GM23248 (cell line): ENCODE data around the gene SLC2A1. TPM values are rescaled to one million over a fixed set of nuclear protein-coding genes. Genes with fewer than 3 reads are reported as not detected.

ENCODE experiments used
- DNase-seq: peaks from one replicate; pipeline ENCODE4 v3.0.0-alpha.2; 2015
- H2AFZ ChIP-seq: fragments of 200-600 bp; sonication (generic); 2 replicates; pipeline ENCODE4 v1.6.1; 2016; ENCODE audit warnings: antibody characterized with exemption
- H3F3A ChIP-seq: fragments of 200-600 bp; sonication (generic); 2 replicates; pipeline ENCODE4 v1.6.1; 2016; ENCODE audit warnings: mild to moderate bottlenecking, antibody characterized with exemption, mixed run types; ENCODE audit not compliant: insufficient read depth
- H3K27ac ChIP-seq: fragments of 200-600 bp; sonication (generic); 2 replicates; pipeline ENCODE4 v1.5.1; 2016; ENCODE audit warnings: mild to moderate bottlenecking
- H3K27me3 ChIP-seq: fragments of 200-600 bp; sonication (generic); replicated peaks from 2 replicates; pipeline ENCODE4 v1.6.1; 2016; ENCODE audit warnings: mild to moderate bottlenecking; ENCODE audit not compliant: insufficient read depth
- H3K36me3 ChIP-seq: fragments of 200-600 bp; sonication (generic); 2 replicates; pipeline ENCODE4 v1.6.1; 2016; ENCODE audit warnings: low read depth, mild to moderate bottlenecking
- H3K4me1 ChIP-seq: fragments of 200-600 bp; sonication (generic); 2 replicates; pipeline ENCODE4 v1.6.1; 2016; ENCODE audit warnings: mild to moderate bottlenecking; ENCODE audit not compliant: insufficient read depth
- H3K4me2 ChIP-seq: fragments of 200-600 bp; sonication (generic); one replicate; pipeline ENCODE4 v1.6.1; 2016; ENCODE audit warnings: mild to moderate bottlenecking; ENCODE audit not compliant: unreplicated experiment
- H3K4me3 ChIP-seq: fragments of 200-600 bp; sonication (generic); 2 replicates; pipeline ENCODE4 v1.5.1; 2016; ENCODE audit warnings: mild to moderate bottlenecking
- H3K79me2 ChIP-seq: fragments of 200-600 bp; sonication (generic); 2 replicates; pipeline ENCODE4 v1.6.1; 2016; ENCODE audit warnings: mild to moderate bottlenecking; ENCODE audit not compliant: insufficient read depth
- H3K9ac ChIP-seq: fragments of 200-600 bp; sonication (generic); 2 replicates; pipeline ENCODE4 v1.6.1; 2016; ENCODE audit warnings: mild to moderate bottlenecking
- H3K9me2 ChIP-seq: fragments of 200-600 bp; sonication (generic); 2 replicates; pipeline ENCODE4 v1.6.1; 2016; ENCODE audit warnings: mixed run types, mild to moderate bottlenecking, moderate library complexity; ENCODE audit not compliant: insufficient read depth
- H3K9me3 ChIP-seq: fragments of 200-600 bp; sonication (generic); one replicate; pipeline ENCODE4 v1.6.1; 2017; ENCODE audit warnings: low read depth
- H4K20me1 ChIP-seq: fragments of 200-600 bp; sonication (generic); 2 replicates; pipeline ENCODE4 v1.6.0; 2016; ENCODE audit not compliant: insufficient read depth
- EZH2 ChIP-seq: fragments of 200-600 bp; sonication (generic); IDR thresholded peaks from 2 replicates; pipeline ENCODE4 v1.6.1; 2018; ENCODE audit warnings: antibody characterized with exemption, mild to moderate bottlenecking; ENCODE audit not compliant: insufficient read depth, poor library complexity, severe bottlenecking
- EZH2phosphoT487 ChIP-seq: fragments of 200-600 bp; sonication (generic); IDR thresholded peaks from 2 replicates; pipeline ENCODE4 v1.6.1; 2018; ENCODE audit warnings: antibody characterized with exemption, moderate library complexity, mild to moderate bottlenecking, low read depth; ENCODE audit not compliant: insufficient read depth
- WGBS, 2 experiments: methylation state at CpG; one replicate each; pipeline ENCODE4 v1.1.6; 2015 to 2017; ENCODE audit warnings: low lambda C conversion rate in 2 of 2, low coverage in 1 of 2; ENCODE audit errors: missing lambda C conversion rate in 2 of 2; 5-methylcytosine and 5-hydroxymethylcytosine counted together
- in situ Hi-C: fragments of 300-500 bp; cut with MboI; formaldehyde crosslinking; loops from 2 replicates; pipeline ENCODE4 v1.15.0; 2020
- polyA plus RNA-seq: library from polyadenylated mRNA; unstranded; fragments of >200 nt; fragmentation: Nextera tagmentation; extraction: Ambion mirVana; gene quantifications from 2 replicates; pipeline ENCODE4 v1.2.1, GENCODE V29; 2016
- total RNA-seq: library from RNA; depleted of rRNA; stranded (reverse); fragments of >200 nt; shearing (Covaris generic); gene quantifications from 2 replicates; pipeline ENCODE4 v1.2.3, GENCODE V29; 2014; rRNA removed

SLC2A1 gene
- total RNA-seq (315 and 361 TPM in 2 replicates), polyA plus RNA-seq (142 and 143 TPM in 2 replicates)

DNA sequence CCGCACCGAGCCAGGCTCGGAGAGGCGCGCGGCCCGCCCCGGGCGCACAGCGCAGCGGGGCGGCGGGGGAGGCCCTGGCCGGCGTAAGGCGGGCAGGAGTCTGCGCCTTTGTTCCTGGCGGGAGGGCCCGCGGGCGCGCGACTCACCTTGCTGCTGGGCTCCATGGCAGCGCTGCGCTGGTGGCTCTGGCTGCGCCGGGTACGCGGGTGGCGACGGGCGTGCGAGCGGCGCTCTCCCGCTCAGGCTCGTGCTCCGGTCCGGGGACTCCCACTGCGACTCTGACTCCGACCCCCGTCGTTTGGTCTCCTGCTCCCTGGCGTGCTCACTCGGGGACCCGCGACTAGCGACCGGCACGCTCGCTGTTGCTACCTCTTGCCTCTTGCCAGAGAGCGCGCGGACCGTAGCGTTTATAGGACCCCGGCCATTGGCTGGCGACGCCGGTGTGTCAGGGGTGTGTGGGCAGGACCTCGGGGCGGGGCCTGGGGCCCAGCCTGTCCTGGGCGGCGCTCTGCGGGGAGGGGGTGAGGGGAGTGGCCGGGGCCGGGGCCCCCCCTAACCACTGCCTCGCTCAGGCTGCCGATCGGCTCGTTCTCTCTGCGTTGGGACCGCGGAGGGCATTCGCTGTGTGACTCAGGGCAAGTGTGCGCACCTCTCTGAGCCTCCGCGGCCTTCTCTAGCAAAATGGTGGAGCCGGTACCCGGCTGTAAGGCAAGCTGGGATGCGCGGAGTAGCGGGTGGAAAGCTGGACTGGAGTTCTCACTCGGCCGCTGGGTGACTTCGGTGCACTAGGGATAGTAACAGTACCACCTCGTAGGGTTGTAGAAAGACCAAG, at the start of gene SLC2A1:
Gene SLC2A1 (minus strand): TSS at position 381 of the 832 bp plus-strand sequence. CDS start 217 bp downstream, at position 164.
- no peak for TF ChIP-seq EZH2phosphoT487
- no peak for TF ChIP-seq EZH2
- H3K79me2 ChIP-seq, result peaks cover 42% of the 10 kb centered on the region
- H3K27ac ChIP-seq, result peak within 1 kb of the TSS; percentile 73
- no peaks in the 10 kb centered on the region; the same call in 1 of the 2 replicates for H3F3A ChIP-seq
- peak within 1 kb of the TSS; percentile 91 for H3K4me2 ChIP-seq
- peak within 1 kb of the TSS; percentile 84 for H2AFZ ChIP-seq
- no peaks in the 10 kb centered on the region for H3K27me3 ChIP-seq
- DNase-seq, result peak; percentile 97
- WGBS, 2 experiments, result 1 to 2% methylated on average over 62 to 73 of the region's 87 CpGs
- peak within 1 kb of the TSS; percentile 80 for H3K4me3 ChIP-seq
- in situ Hi-C loops, result no loop called here
- peak within 1 kb of the TSS; percentile 85 for H3K9ac ChIP-seq
- H3K9me3 ChIP-seq, result no peaks in the 10 kb centered on the region
- H4K20me1 ChIP-seq, result no peaks in the 10 kb centered on the region
- 0 out of 2 replicates have a peak, but pooled peaks cover 6% of the 10 kb centered on the region for H3K36me3 ChIP-seq
- H3K4me1 ChIP-seq, result peaks cover 37% of the 10 kb centered on the region
- no peaks in the 10 kb centered on the region for H3K9me2 ChIP-seq

DNA sequence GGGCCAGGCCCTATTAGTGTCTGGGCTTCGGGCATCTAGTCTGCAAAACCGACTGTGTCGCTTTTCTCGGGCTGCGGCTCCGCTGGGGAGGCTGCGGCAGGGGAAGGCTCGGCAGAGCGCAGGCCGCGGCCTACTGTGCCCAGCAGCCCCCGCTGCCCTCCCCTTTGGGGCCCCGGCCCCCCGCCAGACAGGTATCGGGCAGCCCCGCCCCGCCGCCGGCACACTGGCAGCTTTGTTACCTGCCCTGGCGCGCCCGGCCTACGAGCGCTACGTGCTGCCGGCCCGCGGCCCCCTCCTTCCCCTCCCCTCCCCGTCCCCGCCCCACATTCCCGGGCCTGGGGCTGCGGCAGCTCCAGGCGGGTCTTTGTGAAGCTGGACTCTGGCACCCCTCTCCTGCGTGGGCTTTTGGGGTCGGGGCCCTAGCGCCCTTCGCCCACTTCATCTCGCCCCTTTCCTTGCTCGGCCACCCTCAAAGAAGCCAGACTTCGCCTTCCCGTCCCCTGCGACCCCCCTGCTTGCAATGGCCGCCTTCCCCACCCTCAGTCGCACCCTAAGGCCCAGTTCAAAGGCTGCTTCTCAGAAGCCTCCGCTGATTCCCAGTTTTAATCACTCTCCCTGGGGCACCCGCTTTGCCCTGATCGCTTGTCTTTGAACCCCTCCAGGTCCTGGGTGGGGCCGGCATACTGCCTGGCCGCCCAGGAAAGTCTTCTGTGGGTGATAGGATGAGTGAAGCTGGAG, 48.9 kb upstream of the SLC2A1 start:
- no peaks in the 10 kb centered on the region for H3K79me2 ChIP-seq
- WGBS, 2 experiments, result 44 to 61% methylated on average over 18 to 33 of the region's 49 CpGs
- no peaks in the 10 kb centered on the region for H3F3A ChIP-seq
- H3K4me1 ChIP-seq, result no peaks in the 10 kb centered on the region
- no peaks in the 10 kb centered on the region for H3K36me3 ChIP-seq
- no peaks in the 10 kb centered on the region for H4K20me1 ChIP-seq
- no peak overlapping the region for H3K4me2 ChIP-seq
- no peak overlapping the region for H3K4me3 ChIP-seq
- no peaks in the 10 kb centered on the region for H3K9me2 ChIP-seq
- no peak for TF ChIP-seq EZH2phosphoT487
- no peak for TF ChIP-seq EZH2
- no peak overlapping the region for H3K9ac ChIP-seq
- no peaks in the 10 kb centered on the region for H3K9me3 ChIP-seq
- H3K27me3 ChIP-seq, result peaks cover 18% of the 10 kb centered on the region
- DNase-seq, result no peak
- no peak overlapping the region for H2AFZ ChIP-seq
- H3K27ac ChIP-seq, result no peak overlapping the region
- in situ Hi-C loops, result no loop called here

DNA sequence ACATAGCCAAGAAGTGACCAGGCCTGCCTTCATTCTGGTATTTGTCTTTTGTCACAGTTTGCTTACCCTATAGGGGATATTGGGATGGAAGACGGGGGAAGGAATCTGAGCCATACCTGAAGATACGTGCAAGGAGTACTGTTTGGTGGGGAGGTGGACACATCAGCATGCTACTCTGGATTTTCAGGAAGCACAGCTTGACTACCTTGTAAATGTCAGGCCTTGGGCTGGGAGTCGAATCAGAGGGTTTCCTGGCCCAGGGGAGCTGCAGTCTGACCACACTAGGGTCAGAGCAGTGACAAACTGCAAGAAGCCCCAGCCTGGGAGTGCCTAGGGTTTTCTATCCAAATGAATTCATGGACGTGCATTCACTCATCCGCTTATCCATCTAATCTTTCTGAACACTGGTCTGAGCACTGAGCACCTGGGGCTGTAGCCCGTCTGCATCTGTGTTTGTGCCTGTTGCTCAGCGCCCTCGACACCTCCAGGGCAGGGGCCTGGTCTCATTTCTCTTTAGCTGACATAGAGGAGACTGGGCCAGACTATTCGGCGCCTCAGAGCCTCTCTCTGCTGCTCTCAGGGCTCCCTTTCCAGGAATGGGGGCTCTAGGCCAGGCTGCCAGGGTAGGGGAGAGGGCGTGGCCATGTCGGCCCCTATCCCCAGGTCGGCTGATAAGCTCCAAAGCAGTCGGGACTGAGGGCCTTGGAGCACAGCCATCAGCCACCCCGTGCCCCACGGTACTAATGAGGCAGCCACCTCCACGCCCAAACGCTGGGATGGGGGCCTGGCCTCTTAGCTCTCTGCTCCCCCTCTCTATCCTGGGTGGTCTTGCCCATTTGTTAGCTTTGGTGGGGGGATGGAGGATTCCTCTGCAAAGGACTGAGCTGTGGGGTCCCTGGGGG, 47.0 kb upstream of the SLC2A1 start:
- H3K9me2 ChIP-seq, result no peaks in the 10 kb centered on the region
- H3K4me2 ChIP-seq, result no peak overlapping the region
- peaks cover 18% of the 10 kb centered on the region for H3K27me3 ChIP-seq
- no peaks in the 10 kb centered on the region for H3K36me3 ChIP-seq
- no peaks in the 10 kb centered on the region for H3K4me1 ChIP-seq
- no peak overlapping the region for H3K9ac ChIP-seq
- no peak for DNase-seq
- 52 to 55% methylated on average over 18 of the region's 18 CpGs for WGBS, 2 experiments
- in situ Hi-C loops, result no loop called here
- no peak overlapping the region for H2AFZ ChIP-seq
- TF ChIP-seq EZH2 (no peak), EZH2phosphoT487 (no peak)
- H3K27ac ChIP-seq, result no peak overlapping the region
- H4K20me1 ChIP-seq, result no peaks in the 10 kb centered on the region
- no peak overlapping the region for H3K4me3 ChIP-seq
- no peaks in the 10 kb centered on the region for H3K79me2 ChIP-seq
- no peaks in the 10 kb centered on the region for H3F3A ChIP-seq
- no peaks in the 10 kb centered on the region for H3K9me3 ChIP-seq
